ENCODE results near the gene WASF2. TPM values are rescaled to one million over a fixed set of nuclear protein-coding genes. Genes with fewer than 3 reads are reported as not detected.
"Not testable (repeated sequence)": the region's sequence is repeated elsewhere in the genome, so short reads cannot be mapped to it uniquely, and the experiment has no call there.

Gene WASF2
- 68.4 TPM for polyA plus RNA-seq (2013, experiment 1 of 2)
- 68.6 TPM for polyA plus RNA-seq (2013, experiment 2 of 2)

- H3K4me2 ChIP-seq (ENCODE audit: low read length, poor library complexity, severe bottlenecking), result peak within 1 kb of the TSS; percentile 90
- no peaks in the 10 kb centered on the region for H3K79me1 ChIP-seq (replicated peaks; ENCODE audit: low read length, poor library complexity, severe bottlenecking)
- H3K9ac ChIP-seq (ENCODE audit: low read length), result peak within 1 kb of the TSS; percentile 98
- peak within 1 kb of the TSS; percentile 82 for H3K27ac ChIP-seq (ENCODE audit: low read length, poor library complexity, severe bottlenecking)
- peak; percentile 97 for DNase-seq
- peak within 1 kb of the TSS; percentile 94 for H4K91ac ChIP-seq (ENCODE audit: low read length)
- H2BK120ac ChIP-seq (ENCODE audit: low read depth, low read length), result peak within 1 kb of the TSS; percentile 75
- no peaks in the 10 kb centered on the region for H3K36me3 ChIP-seq (ENCODE audit: control insufficient read depth in 1 of 2, insufficient read depth in 2 of 2, low read depth in 1 of 2, low read length in 2 of 2)
- H2AK5ac ChIP-seq (ENCODE audit: low read length, severe bottlenecking), result peak within 1 kb of the TSS; percentile 96
- peak within 1 kb of the TSS; percentile 98 for H4K8ac ChIP-seq (ENCODE audit: low read length)
- H2BK12ac ChIP-seq (ENCODE audit: low read length in 2 of 2), result peak within 1 kb of the TSS in 1 of 2 experiments; percentile 54
- peak within 1 kb of the TSS; percentile 95 to 100 for H3K4ac ChIP-seq (ENCODE audit: low read depth in 1 of 2, low read length in 2 of 2)
- H3K23ac ChIP-seq (ENCODE audit: low read length in 2 of 2), result peak within 1 kb of the TSS in 1 of 2 experiments; percentile 99
- peaks cover 5% of the 10 kb centered on the region for H3K4me1 ChIP-seq (ENCODE audit: control insufficient read depth, insufficient read depth, low read depth, low read length)
- WGBS, result under 1% methylated on average over 46 of the region's 50 CpGs
- peak within 1 kb of the TSS; percentile 85 to 95 for H3K18ac ChIP-seq (ENCODE audit: low read depth in 1 of 2, low read length in 2 of 2)
- H2AFZ ChIP-seq (ENCODE audit: low read depth, low read length), result peak within 1 kb of the TSS; percentile 77
- H2BK5ac ChIP-seq (ENCODE audit: low read depth, low read length, poor library complexity, severe bottlenecking), result peak within 1 kb of the TSS; percentile 92
- H3K9me3 ChIP-seq (ENCODE audit: control insufficient read depth, low read length), result no peaks in the 10 kb centered on the region
- peak within 1 kb of the TSS; percentile 60 to 99 for H3K14ac ChIP-seq (ENCODE audit: low read length in 2 of 2)
- no peaks in the 10 kb centered on the region for H3K27me3 ChIP-seq (ENCODE audit: control insufficient read depth in 1 of 2, insufficient read depth in 1 of 2, low read length in 2 of 2)
- H2BK15ac ChIP-seq (ENCODE audit: low read depth, poor library complexity, severe bottlenecking), result peak within 1 kb of the TSS; percentile 86
- peak within 1 kb of the TSS; percentile 95 to 97 for H3K4me3 ChIP-seq (ENCODE audit: insufficient read depth in 1 of 2, low read depth in 1 of 2, low read length in 2 of 2)
Observed at GRCh38 chr1:27489973-27490741, at the start of gene WASF2. Gene WASF2 (minus strand): TSS chr1:27490167. CDS start chr1:27428890, 61,277 bp downstream.

- Histone ChIP-seq H2BK5ac (ENCODE audit: low read depth, low read length, poor library complexity, severe bottlenecking) (no peak overlapping the region), H2AK5ac (ENCODE audit: low read length, severe bottlenecking) (no peak overlapping the region), H3K27ac (ENCODE audit: low read length, poor library complexity, severe bottlenecking) (peak overlapping the region; percentile 55), H3K4me3 (ENCODE audit: insufficient read depth in 1 of 2, low read depth in 1 of 2, low read length in 2 of 2) (peak overlapping the region in 1 of 2 experiments; percentile 52), H3K79me1 (replicated peaks; ENCODE audit: low read length, poor library complexity, severe bottlenecking) (peaks cover 24% of the 10 kb centered on the region), H3K36me3 (ENCODE audit: control insufficient read depth in 1 of 2, insufficient read depth in 2 of 2, low read depth in 1 of 2, low read length in 2 of 2) (peaks cover 21 to 33% of the 10 kb centered on the region in 2 experiments), H3K4me1 (ENCODE audit: control insufficient read depth, insufficient read depth, low read depth, low read length) (peaks cover 66% of the 10 kb centered on the region), H3K27me3 (ENCODE audit: control insufficient read depth in 1 of 2, insufficient read depth in 1 of 2, low read length in 2 of 2) (no peaks in the 10 kb centered on the region), H3K4ac (ENCODE audit: low read depth in 1 of 2, low read length in 2 of 2) (peak overlapping the region in 1 of 2 experiments; percentile 30), H3K18ac (ENCODE audit: low read depth in 1 of 2, low read length in 2 of 2) (peak overlapping the region in 1 of 2 experiments; percentile 28), H3K23ac (ENCODE audit: low read length in 2 of 2) (no peak overlapping the region), H2BK12ac (ENCODE audit: low read length in 2 of 2) (no peak overlapping the region), H2AFZ (ENCODE audit: low read depth, low read length) (no peak overlapping the region), H4K8ac (ENCODE audit: low read length) (no peak overlapping the region), H4K91ac (ENCODE audit: low read length) (no peak overlapping the region), H2BK120ac (ENCODE audit: low read depth, low read length) (no peak overlapping the region), H2BK15ac (ENCODE audit: low read depth, poor library complexity, severe bottlenecking) (no peak overlapping the region), H3K9me3 (ENCODE audit: control insufficient read depth, low read length) (no peaks in the 10 kb centered on the region), H3K14ac (ENCODE audit: low read length in 2 of 2) (no peak overlapping the region), H3K9ac (ENCODE audit: low read length) (peak overlapping the region; percentile 51), H3K4me2 (ENCODE audit: low read length, poor library complexity, severe bottlenecking) (no peak overlapping the region)
- WGBS, result 7% methylated on average over 3 of the region's 3 CpGs
- peak; percentile 78 for DNase-seq
Observed at GRCh38 chr1:27538793-27539192, 48.8 kb upstream of the WASF2 start.

- not testable (repeated sequence) for H2BK120ac ChIP-seq (ENCODE audit: low read depth, low read length); H3K23ac ChIP-seq (ENCODE audit: low read length in 2 of 2); H3K9me3 ChIP-seq (ENCODE audit: control insufficient read depth, low read length); H3K4me2 ChIP-seq (ENCODE audit: low read length, poor library complexity, severe bottlenecking); H4K91ac ChIP-seq (ENCODE audit: low read length); H3K27me3 ChIP-seq (ENCODE audit: control insufficient read depth in 1 of 2, insufficient read depth in 1 of 2, low read length in 2 of 2); H2AK5ac ChIP-seq (ENCODE audit: low read length, severe bottlenecking); H3K14ac ChIP-seq (ENCODE audit: low read length in 2 of 2); H3K18ac ChIP-seq (ENCODE audit: low read depth in 1 of 2, low read length in 2 of 2); H3K4ac ChIP-seq (ENCODE audit: low read depth in 1 of 2, low read length in 2 of 2); H2BK12ac ChIP-seq (ENCODE audit: low read length in 2 of 2); H2AFZ ChIP-seq (ENCODE audit: low read depth, low read length); H2BK5ac ChIP-seq (ENCODE audit: low read depth, low read length, poor library complexity, severe bottlenecking); DNase-seq; H4K8ac ChIP-seq (ENCODE audit: low read length); H2BK15ac ChIP-seq (ENCODE audit: low read depth, poor library complexity, severe bottlenecking)
- Histone ChIP-seq H3K36me3 (ENCODE audit: control insufficient read depth in 1 of 2, insufficient read depth in 2 of 2, low read depth in 1 of 2, low read length in 2 of 2) (peaks cover 26 to 34% of the 10 kb centered on the region in 2 experiments), H3K9ac (ENCODE audit: low read length) (peak overlapping the region; percentile 51), H3K27ac (ENCODE audit: low read length, poor library complexity, severe bottlenecking) (peak overlapping the region; percentile 55), H3K4me3 (ENCODE audit: insufficient read depth in 1 of 2, low read depth in 1 of 2, low read length in 2 of 2) (peak overlapping the region in 1 of 2 experiments; percentile 52), H3K79me1 (replicated peaks; ENCODE audit: low read length, poor library complexity, severe bottlenecking) (peaks cover 26% of the 10 kb centered on the region), H3K4me1 (ENCODE audit: control insufficient read depth, insufficient read depth, low read depth, low read length) (peaks cover 66% of the 10 kb centered on the region)
- WGBS, result 96% methylated on average over 3 of the region's 4 CpGs
Observed at GRCh38 chr1:27538305-27538676, 48.3 kb upstream of the WASF2 start.

GRCh38 chr1:27536767-27537166 lies 46.8 kb upstream of the WASF2 start:
- Histone ChIP-seq H2BK12ac (ENCODE audit: low read length in 2 of 2) (peak overlapping the region in 1 of 2 experiments; percentile 99), H3K9ac (ENCODE audit: low read length) (peak overlapping the region; percentile 76), H3K79me1 (replicated peaks; ENCODE audit: low read length, poor library complexity, severe bottlenecking) (peaks cover 30% of the 10 kb centered on the region), H2BK5ac (ENCODE audit: low read depth, low read length, poor library complexity, severe bottlenecking) (no peak overlapping the region), H3K9me3 (ENCODE audit: control insufficient read depth, low read length) (no peaks in the 10 kb centered on the region), H3K4me3 (ENCODE audit: insufficient read depth in 1 of 2, low read depth in 1 of 2, low read length in 2 of 2) (peak overlapping the region in 1 of 2 experiments; percentile 58), H2AK5ac (ENCODE audit: low read length, severe bottlenecking) (peak overlapping the region; percentile 97), H2BK120ac (ENCODE audit: low read depth, low read length) (peak overlapping the region; percentile 69), H4K8ac (ENCODE audit: low read length) (peak overlapping the region; percentile 87), H3K27ac (ENCODE audit: low read length, poor library complexity, severe bottlenecking) (peak overlapping the region; percentile 74), H3K23ac (ENCODE audit: low read length in 2 of 2) (no peak overlapping the region), H3K4ac (ENCODE audit: low read depth in 1 of 2, low read length in 2 of 2) (peak overlapping the region; percentile 73 to 93), H3K36me3 (ENCODE audit: control insufficient read depth in 1 of 2, insufficient read depth in 2 of 2, low read depth in 1 of 2, low read length in 2 of 2) (peaks cover 35 to 42% of the 10 kb centered on the region in 2 experiments), H2AFZ (ENCODE audit: low read depth, low read length) (no peak overlapping the region), H3K18ac (ENCODE audit: low read depth in 1 of 2, low read length in 2 of 2) (peak overlapping the region; percentile 81 to 98), H3K14ac (ENCODE audit: low read length in 2 of 2) (peak overlapping the region in 1 of 2 experiments; percentile 97), H3K4me1 (ENCODE audit: control insufficient read depth, insufficient read depth, low read depth, low read length) (peaks cover 52% of the 10 kb centered on the region), H3K27me3 (ENCODE audit: control insufficient read depth in 1 of 2, insufficient read depth in 1 of 2, low read length in 2 of 2) (no peaks in the 10 kb centered on the region), H2BK15ac (ENCODE audit: low read depth, poor library complexity, severe bottlenecking) (no peak overlapping the region), H3K4me2 (ENCODE audit: low read length, poor library complexity, severe bottlenecking) (peak overlapping the region; percentile 38), H4K91ac (ENCODE audit: low read length) (peak overlapping the region; percentile 93)
- peak; percentile 81 for DNase-seq
- WGBS, result 3% methylated on average over 8 of the region's 11 CpGs

All from mesenchymal stem cell (in vitro differentiated cells and primary cell).